Measurements from ENCODE around the gene PIP5K1B. TPM values are rescaled to one million over a fixed set of nuclear protein-coding genes. Genes with fewer than 3 reads are reported as not detected.

Gene PIP5K1B
- total and polyA plus RNA-seq, 2 of the 13 experiments (the other 11 are each of a cell fraction or from before 2014, with no cell fraction given): 15.8 to 17.5 TPM

GRCh38 chr9:68999393-69000105 lies 294.5 kb downstream of the PIP5K1B start (continued):
- TF ChIP-seq AGO1 (IDR thresholded peaks at IDR 0.05; ENCODE audit: low read depth, low read length, poor library complexity, severe bottlenecking) (no peak), MEIS1 (CRISPR knock-in tag; IDR thresholded peaks at IDR 0.05; ENCODE audit: borderline replicate concordance) (no peak), KDM2A (CRISPR knock-in tag; IDR thresholded peaks at IDR 0.05; ENCODE audit: borderline replicate concordance, low read depth) (peak; percentile 47; the same call in 1 of the 2 replicates), ZNF607 (CRISPR knock-in tag; IDR thresholded peaks at IDR 0.05; ENCODE audit: borderline replicate concordance) (no peak), CREBL2 (CRISPR knock-in tag; IDR thresholded peaks at IDR 0.05; ENCODE audit: borderline replicate concordance) (no peak), TBX2 (CRISPR knock-in tag; IDR thresholded peaks at IDR 0.05; ENCODE audit: borderline replicate concordance) (no peak), SOX6 (IDR thresholded peaks at IDR 0.05) (no peak), SOX6 (CRISPR knock-in tag; IDR thresholded peaks at IDR 0.05) (no peak), CBFB (CRISPR knock-in tag; IDR thresholded peaks at IDR 0.05) (0 out of 2 replicates have a peak, but pooled peaks have one; percentile 13), IKZF5 (CRISPR knock-in tag; IDR thresholded peaks at IDR 0.05) (peak; percentile 52; the same call in 1 of the 2 replicates)

GRCh38 chr9:69001921-69002320 lies 296.9 kb downstream of the PIP5K1B start:
- H3K79me2 ChIP-seq (ENCODE audit: insufficient read depth, low read length): no peaks in the 10 kb centered on the region
- H3K9ac ChIP-seq (ENCODE audit: insufficient read depth, low read depth, low read length): no peak overlapping the region
- intact Hi-C loops (cut with micrococcal nuclease; ENCODE audit: unreplicated experiment) (no loop called here), in situ Hi-C loops (cut with HindIII; ENCODE audit: extremely low pct_ligation_motif_present, low pct_unique_long_range_greater_than_20kb) (loop anchor here (5.0 to 10.0 kb wide), 2 partner anchors 297 to 420 kb away; partner anchors contain the start of gene PIP5K1B)
- ATAC-seq (no peak), DNase-seq (ENCODE audit: low spot score) (no peak), FAIRE-seq (no peak)
- WGBS (ENCODE audit: low lambda C conversion rate): 86% methylated on average over 7 of the region's 8 CpGs
- no peak overlapping the region for H3K27ac ChIP-seq (ENCODE audit: extremely low read length, insufficient read depth, low read length)
- no peaks in the 10 kb centered on the region for H3K27me3 ChIP-seq (ENCODE audit: control insufficient read depth in 1 of 2, insufficient read depth in 2 of 2, low read length in 2 of 2)
- H3K9me3 ChIP-seq (ENCODE audit: low read length): no peaks in the 10 kb centered on the region
- BruUV-seq (replicated peaks): no TSS peak
- H2AFZ ChIP-seq (ENCODE audit: low read length): no peak overlapping the region
- no peak overlapping the region for H3K4me3 ChIP-seq (replicated peaks in 1 of 3; ENCODE audit: insufficient read depth in 1 of 3, low read depth in 2 of 3, low read length in 3 of 3)
- no peaks in the 10 kb centered on the region for H4K20me1 ChIP-seq (ENCODE audit: insufficient read depth, low read length)
- ChIA-PET CTCF (ENCODE audit: low intra/inter-chr PET ratio, low total read pairs) (no interaction called here), POLR2A (no interaction called here)
- H3K4me2 ChIP-seq (ENCODE audit: low read depth, low read length): no peak overlapping the region
- TF ChIP-seq KLF13 (CRISPR knock-in tag; IDR thresholded peaks at IDR 0.05) (no peak), ZSCAN31 (CRISPR knock-in tag; IDR thresholded peaks at IDR 0.05; ENCODE audit: low read depth) (no peak), ZNF546 (CRISPR knock-in tag; conservative IDR thresholded peaks at IDR 0.05) (no peak), ZNF816 (CRISPR knock-in tag; IDR thresholded peaks at IDR 0.05; ENCODE audit: borderline replicate concordance) (no peak), ZMAT3 (CRISPR knock-in tag; conservative IDR thresholded peaks at IDR 0.05) (no peak), DBP (CRISPR knock-in tag; IDR thresholded peaks at IDR 0.05; ENCODE audit: not compliant biosample characterization) (no peak), ARNT2 (CRISPR knock-in tag; IDR thresholded peaks at IDR 0.05; ENCODE audit: low read depth) (no peak), MIXL1 (CRISPR knock-in tag; IDR thresholded peaks at IDR 0.05) (no peak), ZNF724P (CRISPR knock-in tag; IDR thresholded peaks at IDR 0.05; ENCODE audit: borderline replicate concordance) (no peak)
- H3K36me3 ChIP-seq (replicated peaks in 1 of 2; ENCODE audit: control insufficient read depth in 1 of 2, insufficient read depth in 2 of 2, low read length in 2 of 2): peaks cover 3% of the 10 kb centered on the region in 2 experiments; a peak in 2 of 5 replicates
- H3K4me1 ChIP-seq (ENCODE audit: insufficient read depth, low read length): peaks cover 7% of the 10 kb centered on the region; the same call in 1 of the 2 replicates
